MG63 (cell line): Measurements from ENCODE around the gene RNFT2. TPM values are rescaled to one million over a fixed set of nuclear protein-coding genes. Genes with fewer than 3 reads are reported as not detected.
A peak's percentile ranks its signal among the peaks of the same experiment; 100 is the strongest.

Experiments used
- DNase-seq: peaks from one replicate; pipeline ENCODE4 v3.0.0-alpha.2; 2020
- H3K27me3 ChIP-seq: fragments of 250-450 bp; sonication (Bioruptor Pico); 2 replicates; pipeline ENCODE4 v1.5.1; 2020; ENCODE audit warnings: mild to moderate bottlenecking, moderate library complexity
- H3K36me3 ChIP-seq: fragments of 250-450 bp; sonication (Bioruptor Pico); 2 replicates; pipeline ENCODE4 v1.5.1; 2020; ENCODE audit warnings: mild to moderate bottlenecking, moderate library complexity
- H3K4me3 ChIP-seq: fragments of 250-450 bp; sonication (Bioruptor Pico); 2 replicates; pipeline ENCODE4 v1.5.1; 2020; ENCODE audit warnings: mild to moderate bottlenecking, moderate library complexity
- H3K9me3 ChIP-seq: fragments of 250-450 bp; sonication (Bioruptor Pico); 2 replicates; pipeline ENCODE4 v1.5.1; 2020; ENCODE audit warnings: mild to moderate bottlenecking, moderate library complexity
- total RNA-seq: library from RNA; depleted of rRNA; stranded (reverse); fragments of >200 nt; shearing (Covaris generic); gene quantifications from 2 replicates; pipeline ENCODE4 v1.2.3, GENCODE V29; 2014; ENCODE audit warnings: low replicate concordance

The RNFT2 gene
- total RNA-seq, 1 experiment from 2014 or later, result 1.2 TPM

DNA sequence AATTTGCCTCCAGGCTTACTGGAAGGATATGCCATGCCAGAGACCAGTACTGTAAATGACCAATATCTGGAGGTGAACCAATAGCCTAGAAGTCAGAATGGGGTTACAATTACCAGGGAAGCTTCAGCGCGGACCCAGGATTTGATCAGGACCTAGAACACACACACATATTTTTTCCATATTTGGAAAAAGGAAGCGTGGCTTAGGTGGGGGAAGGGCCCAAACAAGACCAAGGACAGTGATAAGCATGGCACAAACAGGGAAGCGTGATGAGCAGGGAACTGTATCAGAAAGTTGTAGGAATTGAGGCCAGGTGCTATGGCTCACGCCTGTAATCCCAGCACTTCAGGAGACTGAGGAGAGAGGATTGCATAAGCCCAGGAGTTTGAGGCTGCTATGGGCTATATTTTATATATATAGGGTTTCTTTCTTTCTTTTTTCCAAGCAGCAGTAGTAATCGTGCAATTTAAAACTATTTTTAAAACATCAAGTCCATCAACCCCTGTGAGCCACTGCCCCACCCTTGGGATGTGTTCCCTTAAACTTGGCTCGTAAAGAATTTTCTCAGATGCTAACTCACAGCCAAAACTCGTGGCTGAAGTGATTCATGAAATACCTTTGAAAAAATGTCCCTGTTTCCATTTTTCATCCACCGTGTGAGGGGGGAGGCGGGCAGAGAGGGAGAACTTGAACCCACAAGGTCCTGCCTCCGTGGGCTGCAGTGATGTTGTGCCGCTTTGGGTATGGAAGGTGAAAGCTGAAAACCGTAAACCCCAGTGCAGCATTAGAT is 126.5 kb downstream of the RNFT2 start:
- H3K9me3 ChIP-seq, result no peaks in the 10 kb centered on the region
- peak; percentile 28 for DNase-seq
- H3K27me3 ChIP-seq, result no peaks in the 10 kb centered on the region
- no peak overlapping the region for H3K4me3 ChIP-seq
- no peaks in the 10 kb centered on the region for H3K36me3 ChIP-seq

DNA sequence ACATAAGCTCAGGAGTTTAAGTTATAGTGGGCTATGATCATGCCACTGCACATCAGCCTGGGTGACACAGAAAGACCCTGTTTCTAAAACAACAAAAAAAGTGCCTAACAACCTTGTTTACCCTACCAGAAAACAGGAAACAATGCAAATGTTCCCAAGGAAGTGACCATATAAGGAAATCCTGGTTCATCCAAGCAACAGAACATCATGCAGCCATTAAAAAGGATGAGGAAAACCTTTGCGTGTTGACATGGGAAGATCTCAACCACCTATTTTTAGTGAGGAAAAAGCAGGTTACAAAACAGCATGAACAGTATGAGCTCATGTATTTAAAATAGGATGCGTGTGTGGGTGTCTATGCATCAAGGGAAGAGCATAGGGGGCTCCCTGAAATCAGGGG is 129.4 kb downstream of the RNFT2 start:
- no peak for DNase-seq
- Histone ChIP-seq H3K9me3 (no peaks in the 10 kb centered on the region), H3K36me3 (no peaks in the 10 kb centered on the region), H3K27me3 (no peaks in the 10 kb centered on the region), H3K4me3 (no peak overlapping the region)

DNA sequence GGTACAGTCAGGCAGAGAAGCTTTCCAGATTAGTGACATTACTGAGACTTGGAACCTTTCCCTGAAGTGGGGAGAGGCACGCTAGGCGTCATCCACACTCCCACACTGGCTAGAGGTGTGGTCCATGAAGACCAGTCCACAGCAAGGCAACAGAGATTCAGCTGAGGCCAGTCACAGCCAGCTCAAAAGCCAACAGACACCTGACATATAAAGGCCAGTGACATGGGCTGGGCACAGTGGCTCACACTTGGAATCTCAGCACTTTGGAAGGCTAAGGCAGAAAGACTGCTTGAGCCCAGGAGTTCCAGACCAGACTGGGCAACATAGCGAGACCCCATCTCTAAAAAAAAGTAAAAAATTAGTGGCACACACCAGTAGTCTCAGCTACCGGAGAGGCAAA is 132.2 kb downstream of the RNFT2 start:
- Histone ChIP-seq H3K9me3 (no peaks in the 10 kb centered on the region), H3K4me3 (no peak overlapping the region), H3K27me3 (no peaks in the 10 kb centered on the region), H3K36me3 (no peaks in the 10 kb centered on the region)
- no peak for DNase-seq

DNA sequence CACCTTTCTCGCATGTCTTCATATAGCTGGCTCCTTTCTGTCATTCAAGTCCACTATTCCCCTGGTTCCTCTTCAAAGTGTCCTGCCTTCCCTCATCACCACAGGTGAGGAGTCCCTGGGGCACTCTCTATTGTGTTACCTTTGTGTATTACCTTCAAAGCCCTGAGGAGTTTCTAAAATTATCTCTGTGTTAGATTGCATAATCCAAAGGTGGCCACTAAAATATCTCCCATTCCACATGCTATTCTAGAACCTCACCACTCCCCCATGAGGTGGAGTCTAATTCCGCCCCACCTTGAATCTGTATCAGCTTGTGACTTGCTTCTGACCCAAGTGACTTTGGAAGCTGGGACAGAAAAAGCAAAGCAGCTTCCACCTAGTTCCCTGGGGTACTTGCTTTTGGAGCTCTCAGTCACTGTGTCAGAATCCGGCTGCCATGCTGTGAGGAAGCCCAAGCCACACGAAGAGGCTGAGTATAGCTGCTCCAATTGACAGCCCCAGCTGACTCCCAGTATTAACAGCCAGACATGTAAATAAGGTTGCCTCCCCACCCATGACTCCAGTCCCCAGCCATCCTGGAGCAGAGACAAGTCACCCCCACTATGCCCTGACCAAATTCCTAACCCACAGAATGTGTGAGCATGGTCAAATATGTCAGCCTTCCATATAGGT is 136.3 kb downstream of the RNFT2 start:
- Histone ChIP-seq H3K4me3 (no peak overlapping the region), H3K9me3 (no peaks in the 10 kb centered on the region), H3K27me3 (peaks cover 7% of the 10 kb centered on the region), H3K36me3 (no peaks in the 10 kb centered on the region)
- no peak for DNase-seq

DNA sequence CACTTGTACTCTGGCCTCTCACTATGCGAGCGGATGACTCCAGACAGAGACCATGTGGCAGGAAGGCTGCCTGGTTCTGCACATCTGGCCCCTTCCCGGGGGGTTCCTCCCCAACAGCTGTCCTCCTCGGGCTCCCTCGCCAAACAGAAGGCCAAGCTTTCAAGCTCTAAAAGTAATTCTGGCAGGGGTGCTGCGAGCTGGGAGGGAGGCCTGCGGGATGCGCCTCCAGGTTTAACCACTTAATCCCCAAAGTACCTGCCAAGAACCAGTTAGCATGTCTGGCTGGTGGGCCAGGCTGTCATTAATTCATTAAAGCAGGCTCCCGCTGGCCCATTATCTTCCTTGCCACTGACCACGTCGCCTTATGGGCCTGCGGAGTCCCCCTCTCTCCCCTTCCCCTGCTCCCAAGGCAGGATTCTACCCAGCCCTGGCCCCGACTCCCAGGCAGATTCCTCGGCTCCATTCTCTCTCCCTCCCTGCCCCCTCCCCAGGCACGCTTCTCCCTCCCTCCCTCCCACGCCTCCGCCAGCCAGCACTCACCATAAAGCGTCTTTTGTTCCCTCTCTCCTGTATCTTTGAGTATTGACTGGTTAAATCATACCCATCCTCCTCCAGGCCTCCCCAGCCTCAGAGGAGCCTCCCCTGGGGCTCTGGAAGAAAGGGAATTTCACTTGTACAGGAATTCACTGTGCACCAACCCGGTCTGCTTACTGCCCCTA is 138.2 kb downstream of the RNFT2 start:
- Histone ChIP-seq H3K27me3 (peaks cover 21% of the 10 kb centered on the region), H3K4me3 (no peak overlapping the region), H3K36me3 (no peaks in the 10 kb centered on the region), H3K9me3 (no peaks in the 10 kb centered on the region)
- no peak for DNase-seq

DNA sequence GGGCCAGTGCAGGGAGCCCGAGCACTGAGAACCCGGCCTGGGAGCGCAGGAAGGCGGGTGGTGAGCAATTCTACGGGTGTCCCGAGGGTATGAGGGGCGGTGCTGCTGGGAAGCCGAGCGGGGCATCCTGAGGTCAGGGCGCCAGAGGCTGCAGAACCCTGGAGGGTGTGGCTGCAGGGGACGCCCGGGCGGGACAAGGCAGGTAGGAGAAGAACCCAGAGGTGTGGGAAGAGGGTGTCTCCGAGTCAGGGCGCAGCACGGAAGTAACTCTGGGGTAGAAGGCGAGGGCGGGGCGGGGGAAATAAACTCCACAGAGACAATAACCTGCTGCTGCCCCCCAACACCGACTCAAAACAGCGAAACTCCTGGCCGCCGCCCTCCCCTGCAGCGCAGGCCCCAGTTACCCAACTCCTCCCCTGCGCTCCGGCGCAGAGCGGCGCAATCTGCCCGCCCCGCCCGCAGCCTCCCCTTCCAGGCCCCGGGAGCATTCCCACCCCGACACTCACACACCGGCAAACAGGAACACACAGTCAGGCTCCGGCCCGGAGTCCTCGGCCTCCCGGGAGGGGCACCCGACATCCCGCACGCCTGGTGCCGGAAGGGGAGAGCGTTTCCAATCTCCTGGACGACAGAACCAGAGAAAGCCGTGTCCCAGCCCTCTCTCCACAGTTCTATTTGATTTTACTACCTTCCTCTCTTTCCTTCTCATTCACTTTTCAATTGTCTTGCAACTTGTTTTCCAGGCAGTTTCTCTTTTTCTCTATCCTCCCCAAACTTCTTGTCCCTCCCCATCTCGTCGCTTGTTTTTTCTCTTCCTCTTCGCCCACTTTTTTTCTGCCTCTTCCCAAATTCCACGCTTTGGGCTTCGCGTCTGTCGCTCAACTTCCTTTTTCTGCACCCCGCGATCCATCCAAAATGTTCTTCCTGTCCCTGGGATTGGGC is 140.7 kb downstream of the RNFT2 start:
- no peaks in the 10 kb centered on the region for H3K9me3 ChIP-seq
- peaks cover 40% of the 10 kb centered on the region for H3K27me3 ChIP-seq
- H3K4me3 ChIP-seq, result no peak overlapping the region
- DNase-seq, result no peak
- no peaks in the 10 kb centered on the region for H3K36me3 ChIP-seq

DNA sequence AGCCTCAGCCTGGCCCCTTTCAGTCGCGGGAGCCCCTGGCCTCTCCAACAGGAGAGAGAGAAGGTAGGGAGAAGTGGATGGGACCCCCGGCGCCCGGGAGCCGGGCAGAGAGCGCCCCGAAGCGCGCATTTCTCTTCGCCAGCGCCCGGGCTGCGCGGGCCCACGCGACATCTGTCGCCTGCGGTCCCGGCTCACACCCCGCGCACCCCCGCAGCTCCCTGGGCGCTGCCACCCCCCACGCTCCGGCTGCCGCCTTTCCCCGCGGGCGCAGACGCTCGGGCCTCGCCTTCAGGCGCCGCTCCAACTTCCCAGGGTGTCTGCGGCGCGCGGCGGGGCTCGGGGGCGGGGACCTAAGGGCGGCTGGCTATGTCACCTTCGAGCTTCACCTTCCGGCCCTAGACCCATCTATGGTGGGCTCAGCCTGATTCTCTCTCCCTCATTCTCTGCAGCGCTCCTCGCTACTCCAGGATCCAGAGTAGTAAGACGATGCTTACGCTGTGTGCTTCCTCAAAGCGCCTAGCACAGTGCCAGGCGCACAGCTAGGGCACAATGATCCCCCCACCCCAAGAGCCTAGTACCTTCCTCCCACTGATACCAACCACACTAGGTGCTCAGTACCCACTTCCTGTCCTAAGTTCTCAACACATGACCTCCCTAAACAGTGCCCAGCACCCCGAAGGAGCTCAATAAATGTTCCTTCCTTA is 141.5 kb downstream of the RNFT2 start:
- DNase-seq, result no peak

DNA sequence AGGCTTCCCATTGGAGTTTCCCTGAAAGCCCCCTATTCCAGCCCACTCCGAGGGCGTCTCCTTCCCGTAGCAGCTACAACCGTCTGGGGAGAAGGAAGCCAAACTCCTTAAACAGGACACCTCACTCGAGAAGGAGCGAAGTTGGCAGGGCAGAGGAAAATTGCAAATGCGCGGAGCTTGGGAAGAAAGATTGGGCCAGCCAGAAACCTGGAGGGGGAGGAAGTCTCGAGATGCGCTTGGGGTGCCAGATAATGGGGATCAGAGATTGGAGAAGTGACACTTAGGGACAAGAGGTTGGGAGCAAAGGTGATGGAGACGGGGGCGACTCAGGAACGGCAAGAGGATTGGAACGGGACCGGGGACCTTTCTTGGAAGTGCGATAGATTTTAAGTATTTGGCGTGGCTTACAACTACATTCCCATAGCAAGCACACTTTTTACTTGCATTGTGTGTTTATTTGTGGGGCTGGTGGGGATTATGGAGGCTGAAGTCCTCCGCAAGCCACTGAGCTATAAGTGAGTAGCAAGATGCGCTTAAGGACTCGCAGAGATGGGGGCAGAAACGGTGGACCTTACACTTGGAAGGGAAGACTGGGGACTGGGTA is 142.2 kb downstream of the RNFT2 start:
- Histone ChIP-seq H3K27me3 (peaks cover 44% of the 10 kb centered on the region), H3K36me3 (no peaks in the 10 kb centered on the region), H3K9me3 (no peaks in the 10 kb centered on the region), H3K4me3 (peak overlapping the region; percentile 21)
- no peak for DNase-seq

More for the DNA sequence above, 141.5 kb downstream of the RNFT2 start:
- H3K36me3 ChIP-seq, result no peaks in the 10 kb centered on the region
- peaks cover 44% of the 10 kb centered on the region for H3K27me3 ChIP-seq
- no peaks in the 10 kb centered on the region for H3K9me3 ChIP-seq
- no peak overlapping the region for H3K4me3 ChIP-seq

DNA sequence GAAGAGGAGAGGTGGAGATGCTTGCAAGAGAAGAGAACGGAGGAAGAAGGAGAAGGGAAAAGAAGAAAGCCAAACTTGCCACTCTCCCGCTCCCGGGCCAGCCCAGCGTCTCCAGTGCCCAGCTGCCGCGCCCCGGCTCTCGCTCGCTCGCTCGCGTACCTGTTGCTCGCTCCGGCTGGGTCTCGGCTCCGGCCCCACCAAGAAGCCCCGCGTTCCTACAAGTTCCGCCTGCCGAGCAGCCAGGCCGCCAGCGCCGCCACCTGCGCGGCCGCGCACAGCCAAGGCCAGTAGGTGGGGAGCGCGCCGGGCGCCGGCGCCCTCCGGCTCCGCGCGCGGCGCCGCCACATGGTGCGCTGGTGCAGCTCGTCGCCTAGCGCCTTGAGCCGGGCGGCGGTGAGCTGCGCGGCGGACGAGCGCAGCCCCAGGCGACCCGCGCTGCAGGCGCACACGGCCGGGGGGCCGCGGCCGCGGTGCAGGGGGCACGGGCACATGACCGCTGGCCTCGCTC is 142.8 kb downstream of the RNFT2 start:
- Histone ChIP-seq H3K9me3 (no peaks in the 10 kb centered on the region), H3K27me3 (peaks cover 44% of the 10 kb centered on the region), H3K36me3 (no peaks in the 10 kb centered on the region), H3K4me3 (peak overlapping the region; percentile 21)
- DNase-seq, result peak; percentile 33

DNA sequence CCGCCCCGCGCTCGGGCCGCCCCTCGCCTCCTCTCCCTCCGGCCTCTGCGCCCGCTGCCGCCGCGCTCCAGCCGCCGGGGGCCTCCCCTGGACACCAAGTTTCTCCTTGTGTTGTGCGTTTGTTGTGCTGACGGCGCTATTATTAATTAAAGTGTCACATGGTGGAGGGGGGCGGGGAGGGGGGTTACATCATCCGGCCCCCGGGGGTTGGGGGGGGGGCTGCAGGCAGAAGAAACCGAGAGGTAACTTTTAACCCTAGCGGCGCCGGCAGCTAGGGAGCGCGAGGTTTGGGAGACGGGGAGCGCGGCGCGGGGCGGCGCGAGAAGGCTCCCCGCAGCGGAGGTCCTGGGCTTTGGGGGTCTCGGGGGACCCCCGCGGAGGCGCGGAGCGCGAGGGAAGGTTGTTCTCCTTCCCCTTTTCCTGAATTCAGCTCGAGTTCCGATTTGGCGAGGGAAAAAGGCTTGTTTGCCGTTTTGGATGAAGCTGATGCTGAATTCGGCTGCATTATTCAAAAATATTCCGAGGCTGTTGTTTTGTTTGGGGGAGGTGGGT is 143.3 kb downstream of the RNFT2 start, which contains the start of gene HRK:
Gene HRK, minus strand, starts transcription at position 117 of the 552 bp plus-strand sequence. CDS start 134 bp downstream, outside the sequence.
- H3K9me3 ChIP-seq, result no peaks in the 10 kb centered on the region
- peak; percentile 8 for DNase-seq
- peak within 1 kb of the TSS; percentile 21 for H3K4me3 ChIP-seq
- peaks cover 44% of the 10 kb centered on the region for H3K27me3 ChIP-seq
- no peaks in the 10 kb centered on the region for H3K36me3 ChIP-seq

DNA sequence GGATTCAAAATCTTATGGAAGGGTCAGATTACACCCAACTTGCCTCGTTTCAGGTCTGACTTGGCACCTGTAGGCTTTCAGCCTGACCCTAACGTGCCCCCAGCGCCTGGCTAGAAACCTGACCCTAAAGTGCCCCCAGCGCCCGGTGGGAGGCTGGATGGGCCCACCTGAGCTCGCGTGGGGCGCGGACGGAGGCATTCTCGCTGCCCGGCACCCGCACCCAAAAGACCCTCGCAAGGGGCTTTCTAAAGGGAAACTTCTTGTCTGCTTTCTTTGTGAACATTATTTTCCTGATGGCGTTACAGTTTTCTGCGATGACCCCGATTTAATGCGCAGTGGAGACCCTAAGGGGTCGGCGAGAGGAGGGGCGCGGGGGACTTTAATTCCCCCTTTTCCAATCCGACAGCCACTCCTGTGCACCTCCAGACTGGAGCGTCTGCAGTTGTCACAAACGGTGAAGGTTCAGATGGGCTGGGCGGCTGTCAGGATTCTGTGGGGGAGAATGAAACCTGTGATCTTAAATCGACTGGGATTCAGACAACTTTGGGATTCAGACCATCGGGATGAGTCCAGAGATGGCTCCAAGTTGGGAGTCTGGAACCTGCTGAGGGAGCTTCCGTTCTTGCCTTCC is 143.9 kb downstream of the RNFT2 start:
- Histone ChIP-seq H3K9me3 (no peaks in the 10 kb centered on the region), H3K4me3 (no peak overlapping the region), H3K36me3 (no peaks in the 10 kb centered on the region), H3K27me3 (peaks cover 44% of the 10 kb centered on the region)
- no peak for DNase-seq

DNA sequence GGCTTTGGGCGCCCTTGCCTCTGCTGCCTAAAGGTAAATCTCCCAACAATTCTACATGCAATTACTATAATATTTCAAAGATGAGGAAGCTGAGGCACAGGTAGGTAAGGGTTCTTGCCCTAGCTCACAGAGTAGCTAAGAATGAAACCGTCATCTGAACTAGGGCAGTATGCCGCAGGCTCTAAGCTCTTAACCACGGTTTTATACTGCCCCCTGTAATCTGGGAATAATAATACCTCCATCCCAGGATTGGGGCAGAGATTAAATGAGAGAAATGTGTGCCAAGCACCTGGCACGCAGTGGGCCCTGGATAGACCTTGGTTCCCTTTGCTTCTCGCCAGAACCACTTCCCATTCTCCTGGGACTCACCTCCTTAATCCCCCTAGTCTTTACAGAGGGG is 144.6 kb downstream of the RNFT2 start:
- Histone ChIP-seq H3K27me3 (peaks cover 47% of the 10 kb centered on the region), H3K9me3 (no peaks in the 10 kb centered on the region), H3K36me3 (no peaks in the 10 kb centered on the region), H3K4me3 (no peak overlapping the region)
- DNase-seq, result no peak

DNA sequence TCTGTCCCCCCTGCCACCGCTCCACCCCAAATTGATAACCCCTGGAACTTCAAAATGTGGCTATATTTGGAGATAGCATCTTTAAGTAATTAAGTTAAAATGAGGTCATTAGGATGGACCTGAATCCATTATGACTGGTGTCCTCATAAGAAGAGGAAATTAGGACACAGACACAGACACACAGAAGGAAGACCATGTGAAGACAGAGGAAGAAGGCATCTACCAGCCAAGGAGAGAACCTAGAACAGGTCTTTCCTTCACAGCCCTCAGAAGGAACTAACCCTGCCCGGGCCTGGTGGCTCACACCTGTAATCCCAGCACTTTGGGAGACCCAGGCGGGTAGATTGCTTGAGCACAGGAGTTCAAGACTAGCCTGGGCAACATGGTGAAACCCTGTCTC is 146.8 kb downstream of the RNFT2 start:
- Histone ChIP-seq H3K36me3 (no peaks in the 10 kb centered on the region), H3K9me3 (no peaks in the 10 kb centered on the region), H3K4me3 (no peak overlapping the region), H3K27me3 (peaks cover 41% of the 10 kb centered on the region)
- DNase-seq, result no peak

DNA sequence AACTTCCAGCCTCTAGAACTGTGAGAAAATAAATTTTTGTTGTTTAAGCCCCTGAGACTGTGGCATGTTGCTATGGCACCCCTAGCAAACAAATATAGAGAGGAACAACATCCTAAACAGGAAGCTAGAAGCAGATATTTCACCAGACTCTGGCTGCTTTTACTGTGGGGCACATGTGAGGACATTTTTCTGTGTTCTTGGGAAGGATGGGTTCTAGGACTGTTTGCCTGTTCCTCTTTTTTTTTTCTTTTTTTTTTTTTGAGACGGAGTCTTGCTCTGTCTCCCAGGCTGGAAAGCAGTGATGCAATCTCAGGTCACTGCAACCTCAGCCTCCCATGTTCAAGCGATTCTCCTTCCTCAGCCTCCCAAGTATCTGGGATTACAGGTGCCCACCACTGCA is 147.4 kb downstream of the RNFT2 start:
- no peaks in the 10 kb centered on the region for H3K9me3 ChIP-seq
- H3K4me3 ChIP-seq, result no peak overlapping the region
- DNase-seq, result no peak
- H3K27me3 ChIP-seq, result peaks cover 34% of the 10 kb centered on the region
- H3K36me3 ChIP-seq, result no peaks in the 10 kb centered on the region

DNA sequence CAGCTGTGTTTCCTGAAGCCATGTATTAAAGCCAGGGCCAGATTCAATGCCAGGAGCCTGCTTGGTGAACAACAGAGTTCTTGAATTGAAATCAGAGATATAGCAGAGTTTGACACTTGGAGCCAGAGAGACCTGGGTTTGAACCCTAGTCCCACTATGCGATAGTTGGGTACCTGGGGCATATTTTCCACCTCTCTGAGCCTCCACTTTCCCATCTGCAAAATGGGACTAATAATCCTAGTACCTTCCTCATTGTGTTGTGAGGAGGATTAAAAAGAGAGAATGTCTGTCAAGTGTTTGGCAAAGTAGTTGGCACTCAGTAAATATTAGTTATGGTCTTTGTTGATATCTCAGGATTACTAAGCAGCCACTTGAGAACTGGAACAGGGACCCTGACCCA is 149.1 kb downstream of the RNFT2 start:
- Histone ChIP-seq H3K27me3 (peaks cover 22% of the 10 kb centered on the region), H3K9me3 (no peaks in the 10 kb centered on the region), H3K36me3 (no peaks in the 10 kb centered on the region), H3K4me3 (no peak overlapping the region)
- no peak for DNase-seq
